ENCODE measurements around the gene MYCL.

GRCh38 chr1:39910263-39910662 is 8.5 kb upstream of the MYCL start:
- TF ChIP-seq CTCF (IDR thresholded peaks at IDR 0.05) = no peak
- TF ChIP-seq POLR2AphosphoS5 (IDR thresholded peaks at IDR 0.05; ENCODE audit: low read depth, low read length) = no peak
- no peak for TF ChIP-seq SIN3A (IDR thresholded peaks at IDR 0.05; ENCODE audit: borderline replicate concordance, insufficient read depth, low read depth, low read length)

Measured in Panc1 (cell line).